Ammon's horn (tissue), 1 donor: ENCODE results near the gene ABCG4.
"Not testable (repeated sequence)": the region's sequence is repeated elsewhere in the genome, so short reads cannot be mapped to it uniquely, and the experiment has no call there.

Experiments used
- DNase-seq: peaks from one replicate; pipeline ENCODE4 v3.0.0-alpha.2; 2016; ENCODE audit warnings: low spot score

The ABCG4 gene

DNA sequence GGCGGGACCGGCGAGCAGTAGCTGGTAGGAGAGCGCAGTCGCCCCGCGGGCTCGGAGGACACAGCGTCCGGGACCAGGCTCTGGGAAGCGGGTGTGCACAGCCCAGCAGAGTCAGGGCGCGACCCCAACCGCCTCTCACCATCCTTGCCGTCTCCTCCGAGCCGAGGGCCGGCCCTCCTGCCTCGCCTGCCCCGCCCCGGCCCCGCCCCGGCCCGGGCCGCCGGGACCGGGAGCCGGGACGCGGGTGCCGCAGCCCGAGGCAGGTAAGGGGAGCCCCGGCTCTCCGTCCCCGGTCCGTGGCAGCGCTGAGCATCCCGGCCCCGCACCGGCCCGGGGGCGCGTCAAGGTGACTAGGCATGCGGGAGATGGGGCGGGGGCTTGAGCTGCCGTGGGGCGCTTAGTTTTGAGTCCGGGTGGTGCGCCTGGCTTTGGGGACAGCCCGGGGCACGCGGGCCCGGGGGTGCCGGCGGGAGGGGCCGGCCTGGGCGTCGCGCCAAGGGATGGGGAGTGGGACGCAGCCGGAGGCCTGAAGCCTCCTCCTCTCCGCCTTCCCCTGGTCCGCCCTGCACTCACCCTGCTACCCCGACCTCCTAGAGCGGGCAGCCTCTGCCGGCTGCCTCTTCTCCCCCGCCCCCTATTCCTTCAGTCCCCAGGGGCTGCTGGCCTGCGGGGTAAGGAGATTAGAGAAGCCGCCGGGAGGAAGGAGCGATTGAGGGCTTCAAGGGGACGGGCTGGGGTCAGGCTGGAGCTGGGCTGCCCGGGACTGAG lies at the start of gene ABCG4:
Gene ABCG4 (plus strand): TSS at position 35 of the 768 bp plus-strand sequence. CDS start 914 bp downstream, outside the sequence.
- DNase-seq = no peak

DNA sequence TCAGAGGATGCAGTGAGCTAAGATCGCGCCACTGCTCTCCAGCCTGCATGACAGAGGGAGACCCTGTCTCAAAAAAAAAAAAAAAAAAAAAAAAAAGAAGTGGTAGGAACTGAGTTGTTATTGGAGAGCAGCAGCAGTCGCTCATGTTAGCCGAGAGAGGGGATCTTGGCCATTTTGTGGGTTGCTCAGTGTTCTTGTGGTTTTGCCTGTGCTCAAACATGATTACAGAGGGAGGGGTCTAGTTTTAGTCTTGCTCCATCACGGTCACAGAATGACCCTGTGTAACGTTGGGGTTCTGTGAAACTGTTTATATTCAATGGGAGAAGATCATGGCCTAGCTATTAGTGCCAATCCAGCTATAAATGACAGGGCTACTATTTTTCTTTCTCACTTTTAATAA lies 49.1 kb upstream of the ABCG4 start:
- no peak for DNase-seq

DNA sequence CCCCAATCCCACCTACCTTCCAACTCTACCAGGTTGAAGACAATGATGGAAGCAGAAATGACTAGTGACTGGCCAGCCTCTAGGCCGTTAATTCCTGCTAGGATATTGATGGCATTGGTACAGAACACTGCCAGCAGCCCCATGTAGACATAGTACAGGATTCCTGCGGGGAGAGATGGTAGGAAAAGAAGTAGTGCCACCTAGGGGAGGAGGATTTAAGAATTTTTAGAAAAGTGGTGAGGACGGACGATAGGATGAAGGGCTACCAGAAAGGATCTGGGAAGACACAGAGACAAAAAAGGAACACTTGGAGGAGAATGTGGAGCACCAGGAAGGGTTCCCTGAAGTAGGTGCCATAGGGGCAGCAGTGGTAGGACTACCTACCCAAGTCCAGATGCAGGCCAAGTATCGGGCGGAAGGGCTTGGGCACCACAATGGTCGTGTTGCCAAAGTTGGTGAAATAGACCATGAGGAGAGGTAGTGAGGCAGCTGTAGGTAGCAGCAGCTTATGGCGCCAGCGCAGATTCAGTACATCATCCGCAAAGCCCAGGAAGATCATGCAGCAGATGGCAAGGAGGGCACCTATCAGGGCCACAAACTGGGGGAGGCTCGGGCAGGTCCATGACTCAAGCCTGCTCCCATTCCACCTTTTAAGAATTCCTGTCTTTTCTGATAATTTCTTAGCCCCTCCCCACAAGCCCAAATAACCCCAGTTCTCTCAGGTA lies 48.4 kb upstream of the ABCG4 start:
- no peak for DNase-seq

DNA sequence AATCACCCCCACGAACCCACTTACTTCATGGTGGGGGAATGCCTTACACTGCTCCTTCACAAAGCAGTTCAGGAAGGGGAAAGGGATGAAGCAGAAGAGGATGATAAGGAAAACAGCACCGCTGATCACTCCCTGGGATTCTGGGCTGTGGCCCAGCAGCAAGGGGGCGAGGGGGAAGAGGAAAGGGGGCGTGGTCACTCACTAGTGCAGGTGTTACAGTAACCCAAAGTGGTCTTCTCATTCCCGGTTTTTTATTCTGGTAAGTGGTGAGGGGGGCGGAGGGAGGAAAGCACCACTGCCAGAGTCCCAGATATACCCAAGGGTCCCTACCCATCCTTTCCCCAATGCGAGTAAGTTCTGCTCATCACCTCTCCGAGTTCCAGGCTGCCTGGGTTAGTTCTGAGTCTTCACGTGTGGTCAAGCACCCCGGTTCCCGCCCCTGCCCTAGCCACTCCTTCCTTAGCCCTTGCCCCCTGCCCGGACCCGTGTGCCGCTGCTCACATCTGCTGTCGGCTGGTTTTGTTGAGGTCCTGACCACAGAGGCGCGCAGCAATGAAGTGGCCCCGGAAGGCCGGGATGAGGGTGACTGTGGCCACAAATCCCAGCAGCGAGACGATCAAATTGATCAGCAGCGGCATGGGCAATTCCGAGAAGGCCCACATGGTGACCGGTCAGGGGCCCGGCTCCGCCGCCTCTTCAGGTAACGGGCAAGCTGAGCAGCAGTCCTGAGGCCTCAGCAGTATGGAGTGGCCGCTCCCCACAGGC lies 47.7 kb upstream of the ABCG4 start:
- DNase-seq = no peak

DNA sequence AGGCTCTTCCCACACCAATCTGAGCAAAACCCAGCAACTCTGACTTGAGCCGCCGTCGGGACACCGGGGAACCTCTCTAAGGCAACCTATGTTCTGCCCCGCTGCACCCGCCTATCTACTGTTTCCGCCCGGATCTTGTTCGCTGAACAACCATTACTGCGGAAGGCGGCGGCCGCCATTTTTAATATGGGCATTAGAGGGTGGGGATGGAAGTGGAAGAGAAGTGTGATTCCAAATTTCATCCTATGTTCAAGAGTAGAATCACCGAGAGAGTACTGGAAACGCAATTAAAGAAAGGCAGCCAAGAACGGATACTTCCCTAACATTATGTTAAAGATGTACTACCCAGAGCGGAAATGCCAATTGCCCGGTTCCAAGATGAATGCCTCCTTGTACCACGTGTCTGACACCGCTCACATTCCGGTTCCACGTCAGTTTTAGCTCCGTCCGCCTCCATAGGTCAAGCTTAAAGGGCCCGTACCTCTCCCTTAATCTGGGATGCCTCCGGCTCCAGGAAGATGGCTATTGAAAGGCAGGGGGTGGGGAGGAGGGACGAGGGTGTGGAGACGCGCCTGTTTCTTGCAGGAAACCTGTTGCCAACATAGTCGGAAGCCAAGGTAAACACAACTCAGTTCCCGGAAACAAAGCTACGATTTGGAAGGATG lies 47.0 kb upstream of the ABCG4 start, which contains the start of gene DPAGT1:
Gene DPAGT1 (minus strand): TSS at position 95 of the 665 bp plus-strand sequence. CDS start 198 bp downstream, outside the sequence.
- peak; percentile 97 for DNase-seq

DNA sequence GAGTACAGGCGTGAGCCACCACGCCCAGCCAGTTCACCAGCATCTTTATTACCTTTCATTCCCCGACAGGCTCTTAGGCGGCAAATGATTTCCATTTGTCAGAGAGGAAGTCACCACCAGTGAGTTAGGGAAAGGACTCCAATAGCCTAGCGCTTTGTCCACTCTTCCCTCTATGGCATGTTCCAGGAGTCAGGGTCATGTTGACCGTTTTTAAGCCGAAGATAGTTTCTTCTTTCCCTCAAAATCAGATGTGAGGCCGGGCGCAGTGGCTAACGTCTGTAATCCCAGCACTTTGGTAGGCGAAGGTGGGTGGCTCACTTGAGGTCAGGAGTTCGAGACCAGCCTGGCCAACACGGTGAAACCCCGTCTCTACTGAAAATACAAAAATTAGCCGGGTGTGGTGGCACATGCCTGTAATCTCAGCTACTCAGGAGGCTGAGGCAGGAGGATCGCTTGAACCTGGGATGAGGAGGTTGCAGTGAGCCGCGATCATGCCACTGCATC lies 45.6 kb upstream of the ABCG4 start:
- DNase-seq = not testable (repeated sequence)

DNA sequence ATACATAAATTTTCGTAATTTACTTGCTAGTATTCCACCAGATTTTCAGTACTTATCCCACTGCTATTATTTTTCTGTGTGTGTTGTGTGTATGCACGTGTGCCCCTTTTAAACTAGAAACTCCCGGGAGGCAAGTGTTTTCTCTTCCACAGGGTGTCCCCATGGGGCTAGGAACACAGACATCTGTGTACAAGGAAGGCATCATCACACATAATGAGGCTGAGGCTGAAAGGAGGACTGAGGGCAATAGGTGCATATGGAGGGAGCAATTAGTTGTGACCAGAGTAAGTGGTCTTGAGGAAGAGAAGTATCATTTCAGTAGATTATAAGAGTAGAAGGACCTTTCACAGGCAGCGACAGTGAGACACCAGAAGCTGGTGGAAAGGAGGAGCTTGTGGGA lies 45.1 kb upstream of the ABCG4 start:
- peak; percentile 57 for DNase-seq

DNA sequence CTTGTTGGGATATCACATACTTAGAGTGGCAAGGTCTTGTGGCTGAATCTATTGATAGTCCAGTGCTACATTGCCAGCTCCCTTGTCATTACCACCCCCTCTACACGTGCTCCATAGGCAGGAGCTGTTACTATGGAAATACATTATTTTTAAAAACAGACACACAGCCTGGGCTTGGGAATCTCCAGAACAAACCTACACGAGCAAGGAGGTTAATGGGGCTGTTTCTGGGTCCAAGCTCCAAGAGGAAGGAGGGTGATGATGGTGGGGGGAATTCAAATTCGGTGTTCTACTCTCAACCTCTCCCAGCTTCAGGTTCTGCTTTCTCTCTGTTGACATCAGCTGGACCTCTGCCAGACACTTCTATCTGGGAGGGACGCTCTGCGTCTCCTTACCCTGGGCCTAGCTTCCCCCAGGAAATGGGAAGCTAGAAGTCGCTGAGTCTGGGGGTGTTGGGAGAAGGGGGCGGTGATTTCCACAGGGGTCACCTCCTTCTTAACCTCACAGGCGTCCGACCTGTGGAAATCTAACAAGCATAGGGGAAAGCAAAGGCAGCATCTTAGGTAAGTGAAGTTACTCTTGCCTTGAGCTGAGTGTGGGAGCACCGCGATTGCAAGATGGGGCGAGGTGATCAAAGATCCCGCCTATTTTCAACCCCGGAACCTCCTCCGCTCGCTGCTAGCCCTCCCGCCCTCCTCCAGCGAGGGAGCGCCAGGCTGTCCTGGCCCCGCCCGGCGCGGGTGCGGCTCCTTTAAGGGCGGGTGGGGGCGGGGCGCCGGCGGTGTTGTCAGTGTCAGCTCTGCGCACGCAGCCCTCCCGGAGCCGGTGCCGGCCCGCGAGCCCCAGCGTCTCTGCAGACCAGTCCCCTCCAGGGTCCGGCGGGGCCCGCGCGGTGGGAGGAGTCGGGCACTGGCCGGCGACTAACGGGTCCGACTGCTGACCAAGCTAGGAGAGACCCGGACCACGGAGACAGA lies 42.0 kb upstream of the ABCG4 start, which contains the start of gene C2CD2L:
Gene C2CD2L (plus strand): TSS at position 781 of the 974 bp plus-strand sequence. CDS start 398 bp downstream, outside the sequence.
- peak; percentile 91 for DNase-seq

DNA sequence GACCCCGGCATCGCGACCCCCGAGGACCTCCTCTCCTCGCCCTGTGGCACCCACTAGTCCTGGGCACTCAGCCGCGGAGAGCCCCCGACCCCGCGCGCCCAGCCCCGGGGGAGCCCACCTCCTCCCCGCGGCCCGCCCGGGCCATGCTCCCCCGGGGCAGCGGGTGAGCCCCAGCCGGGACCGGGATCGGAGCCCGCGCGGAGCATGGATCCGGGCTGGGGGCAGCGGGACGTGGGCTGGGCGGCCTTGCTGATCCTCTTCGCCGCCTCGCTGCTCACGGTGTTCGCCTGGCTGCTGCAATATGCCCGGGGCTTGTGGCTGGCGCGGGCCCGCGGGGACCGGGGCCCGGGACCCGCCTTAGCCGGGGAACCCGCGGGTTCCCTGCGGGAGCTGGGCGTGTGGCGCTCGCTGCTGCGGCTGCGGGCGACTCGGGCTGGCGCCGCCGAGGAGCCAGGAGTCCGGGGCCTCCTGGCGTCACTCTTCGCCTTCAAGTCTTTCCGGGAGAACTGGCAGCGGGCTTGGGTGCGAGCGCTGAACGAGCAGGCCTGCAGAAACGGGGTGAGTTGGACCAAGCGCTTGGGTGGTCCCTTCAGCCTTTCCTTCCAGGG lies 41.2 kb upstream of the ABCG4 start:
- no peak for DNase-seq

DNA sequence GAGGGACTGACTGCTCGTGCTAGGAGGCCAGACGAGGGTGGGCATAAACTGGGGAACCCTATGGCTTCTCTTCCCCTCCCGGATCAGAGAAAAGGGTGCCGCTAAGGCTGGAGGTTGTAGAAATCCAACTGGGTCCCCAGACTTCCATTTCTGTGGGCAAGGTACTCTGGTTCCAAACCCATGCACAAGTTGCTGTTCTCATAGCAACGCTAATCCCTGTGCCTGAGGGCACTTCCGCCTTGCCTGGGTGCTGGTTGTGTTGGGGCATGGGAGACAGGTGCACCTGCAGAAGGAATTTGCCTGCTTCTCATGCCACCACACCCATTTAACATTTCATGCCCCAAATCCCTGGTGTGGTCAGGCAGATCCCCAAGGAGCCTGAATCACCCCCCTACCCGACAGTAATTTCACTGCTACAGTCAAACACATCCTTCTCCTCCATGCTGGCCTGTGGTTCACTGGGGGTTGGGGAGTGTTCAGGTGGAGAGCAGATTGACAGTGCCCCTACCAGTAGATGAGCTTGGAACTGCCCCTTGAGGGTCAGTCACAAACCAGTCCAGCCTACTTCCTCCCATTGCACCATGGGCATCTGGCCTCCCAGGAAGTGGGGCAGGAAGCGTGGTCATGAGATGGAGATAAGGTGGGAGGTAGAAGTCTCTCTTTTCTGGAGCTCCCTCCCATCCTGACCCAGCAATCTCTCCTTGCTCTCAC lies 40.6 kb upstream of the ABCG4 start:
- peak; percentile 59 for DNase-seq

DNA sequence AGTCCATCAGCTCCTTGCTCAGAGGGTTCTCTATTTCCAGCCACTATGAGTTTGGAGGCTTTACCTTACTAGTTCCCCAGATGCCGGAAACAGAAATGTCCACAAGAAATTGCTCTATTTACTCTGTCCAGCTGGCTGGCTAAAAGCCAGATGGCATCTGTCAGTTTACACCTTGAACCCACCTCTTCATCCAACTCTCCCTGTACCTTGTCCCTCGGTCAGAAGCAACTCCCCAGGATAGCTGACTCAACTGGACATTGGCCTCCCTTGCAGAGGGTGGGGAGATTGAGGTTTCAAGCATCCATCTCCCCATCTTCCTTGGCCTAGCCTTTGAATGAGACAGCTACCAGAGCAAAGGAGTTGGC lies 40.0 kb upstream of the ABCG4 start:
- DNase-seq = no peak

DNA sequence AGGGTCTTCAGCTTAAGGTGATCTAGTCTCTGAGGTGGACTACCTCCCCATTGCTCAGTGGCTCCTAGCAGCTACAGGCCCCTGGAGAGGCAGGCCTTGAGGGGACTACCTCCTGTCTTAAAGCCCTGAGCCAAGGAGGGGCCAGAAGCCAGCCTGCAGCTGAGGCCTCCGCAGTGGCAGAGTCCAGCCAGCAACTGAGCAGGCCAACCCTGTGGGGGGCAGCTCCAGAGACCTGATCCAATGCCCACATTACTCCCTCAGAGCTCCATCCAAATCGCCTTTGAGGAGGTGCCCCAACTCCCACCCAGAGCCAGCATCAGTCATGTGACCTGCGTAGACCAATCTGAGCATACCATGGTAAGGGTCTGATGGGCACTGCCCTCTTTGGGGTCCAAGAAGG lies 39.0 kb upstream of the ABCG4 start:
- DNase-seq = no peak

DNA sequence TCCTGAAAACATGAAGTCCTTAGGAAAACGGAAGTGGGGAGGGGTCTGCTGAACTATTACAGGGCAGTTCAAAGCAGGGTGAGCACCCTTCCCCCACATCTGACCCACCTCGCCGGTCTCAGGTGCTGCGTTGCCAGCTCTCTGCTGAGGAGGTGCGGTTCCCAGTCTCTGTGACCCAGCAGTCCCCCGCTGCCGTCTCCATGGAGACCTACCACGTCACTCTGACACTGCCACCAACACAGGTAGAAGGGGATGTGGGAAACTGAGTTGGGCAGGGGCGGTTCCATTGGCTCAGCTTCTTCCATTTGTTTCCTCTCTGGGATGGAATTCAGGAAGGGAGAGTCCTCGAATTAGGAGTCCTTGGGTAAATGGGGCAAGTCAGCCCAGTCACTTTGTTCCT lies 38.4 kb upstream of the ABCG4 start:
- DNase-seq = no peak

DNA sequence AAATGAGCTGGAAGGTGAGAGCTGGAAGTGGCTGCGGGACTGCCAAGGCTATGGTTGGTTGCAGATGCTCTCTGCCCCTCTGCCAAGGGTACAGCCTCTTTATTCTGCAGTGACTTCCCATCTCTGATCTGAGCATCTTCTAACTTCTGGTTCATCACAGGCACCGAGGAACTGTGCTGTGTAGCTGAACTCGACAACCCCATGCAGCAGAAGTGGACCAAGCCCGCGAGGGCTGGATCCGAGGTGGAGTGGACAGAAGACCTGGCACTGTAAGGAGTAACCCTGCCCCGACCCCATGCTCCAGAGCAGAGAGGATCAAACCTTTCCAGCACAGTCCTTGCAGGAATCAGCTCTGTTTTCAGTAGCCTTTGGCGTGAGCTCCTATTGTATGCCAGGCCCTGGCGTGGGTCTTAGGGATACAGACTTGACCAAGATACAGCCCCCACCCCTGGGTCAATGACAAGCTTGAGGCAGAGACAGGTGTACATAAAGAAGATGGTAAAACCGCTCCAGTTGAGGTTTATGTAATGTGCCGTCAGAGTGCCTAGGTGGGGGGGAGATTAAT lies 37.4 kb upstream of the ABCG4 start:
- DNase-seq = no peak

DNA sequence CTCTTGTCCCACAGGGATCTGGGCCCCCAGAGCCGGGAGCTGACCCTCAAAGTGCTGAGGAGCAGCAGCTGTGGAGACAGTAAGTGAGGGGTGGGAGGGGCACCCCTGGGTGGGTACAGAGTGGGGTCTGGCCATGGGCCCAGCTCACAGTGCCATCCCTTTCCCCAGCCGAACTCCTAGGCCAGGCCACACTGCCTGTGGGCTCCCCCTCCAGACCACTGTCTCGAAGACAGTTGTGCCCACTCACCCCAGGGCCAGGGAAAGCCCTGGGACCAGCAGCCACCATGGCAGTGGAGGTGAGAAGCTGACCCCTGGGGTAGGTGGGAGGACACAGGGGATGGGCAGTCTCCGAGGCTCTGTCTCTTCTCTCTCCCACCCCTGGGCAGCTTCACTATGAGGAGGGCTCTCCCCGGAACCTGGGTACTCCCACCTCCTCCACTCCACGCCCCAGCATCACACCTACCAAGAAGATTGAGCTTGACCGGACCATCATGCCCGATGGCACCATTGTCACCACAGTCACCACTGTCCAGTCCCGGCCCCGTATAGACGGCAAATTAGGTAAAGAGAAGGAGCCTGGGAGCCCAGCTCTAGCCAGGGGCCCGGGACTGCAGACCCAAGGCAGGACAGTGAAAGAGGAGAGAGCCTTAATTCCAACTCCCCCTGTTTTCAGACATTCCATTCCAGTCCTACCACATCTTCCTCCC lies 36.4 kb upstream of the ABCG4 start:
- no peak for DNase-seq

DNA sequence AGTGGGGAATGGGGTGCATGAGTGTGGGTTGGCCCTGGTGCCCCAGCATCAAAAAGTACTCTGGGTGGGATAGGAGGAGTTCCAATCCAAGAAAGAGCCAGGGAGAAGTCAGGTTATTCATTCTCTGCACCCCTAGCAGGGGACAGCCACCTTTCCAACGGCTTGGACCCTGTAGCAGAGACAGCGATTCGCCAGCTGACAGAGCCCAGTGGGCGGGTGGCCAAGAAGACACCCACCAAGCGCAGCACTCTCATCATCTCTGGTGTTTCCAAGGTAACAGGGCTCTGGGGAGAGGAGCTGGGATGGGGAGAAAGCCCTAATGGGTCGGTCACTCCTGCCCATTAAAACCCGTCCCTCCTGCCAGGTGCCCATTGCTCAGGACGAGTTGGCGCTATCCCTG lies 35.1 kb upstream of the ABCG4 start:
- peak; percentile 59 for DNase-seq

DNA sequence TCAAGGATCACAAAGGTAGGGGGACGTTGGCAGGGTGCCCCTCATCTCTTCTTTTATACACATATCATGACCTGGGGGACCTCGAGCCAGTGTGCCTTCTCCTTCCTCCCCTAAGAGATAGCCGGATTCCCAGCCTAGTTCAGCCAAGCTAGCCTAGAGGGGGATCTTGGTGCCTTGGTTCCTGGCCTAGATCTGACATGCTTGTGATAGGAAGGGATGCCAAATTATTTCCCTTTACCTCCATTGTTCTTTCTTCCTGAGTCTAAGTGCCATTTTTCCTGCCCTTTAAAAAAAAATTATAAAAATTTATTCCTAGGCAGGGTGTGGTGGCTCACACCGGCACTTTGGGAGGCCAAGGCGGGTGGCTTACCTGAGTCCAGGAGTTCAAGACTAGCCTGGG lies 34.5 kb upstream of the ABCG4 start:
- no peak for DNase-seq

DNA sequence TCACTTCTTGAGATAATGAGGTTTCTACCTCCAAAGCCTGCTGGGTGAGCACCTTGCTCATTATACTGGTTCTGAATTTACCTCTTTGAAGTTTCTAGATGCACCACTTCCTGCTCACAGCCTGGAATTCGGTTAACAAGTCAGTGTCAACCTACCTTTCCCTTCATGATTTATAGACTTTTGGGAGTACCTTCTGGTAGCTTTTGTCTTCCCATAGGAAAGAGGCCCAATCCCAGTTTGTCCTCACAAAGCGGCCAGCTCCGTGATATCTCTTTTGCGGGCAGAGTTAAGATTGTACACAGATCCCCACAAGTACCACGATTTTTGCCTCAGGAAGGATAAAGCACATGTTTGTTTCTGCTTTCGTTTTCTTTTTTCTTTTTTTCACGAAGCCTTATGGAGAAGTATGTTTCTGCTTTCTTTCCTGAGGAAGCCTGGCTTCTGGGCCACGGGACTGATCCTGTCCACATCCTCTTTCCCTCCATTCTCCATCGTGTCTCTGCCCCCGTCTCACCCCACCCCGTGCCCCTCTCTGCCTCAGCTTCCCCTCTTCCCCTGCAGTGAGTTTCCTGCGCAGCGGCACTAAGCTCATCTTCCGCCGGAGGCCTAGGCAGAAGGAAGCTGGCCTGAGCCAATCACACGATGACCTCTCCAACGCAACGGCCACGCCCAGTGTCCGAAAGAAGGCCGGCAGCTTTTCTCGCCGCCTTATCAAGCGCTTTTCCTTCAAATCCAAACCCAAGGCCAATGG lies 33.2 kb upstream of the ABCG4 start:
- peak; percentile 70 for DNase-seq
